ENCODE data around the gene PEBP1. TPM values are rescaled to one million over a fixed set of nuclear protein-coding genes. Genes with fewer than 3 reads are reported as not detected.

PEBP1 gene
- total RNA-seq, 1 donor from 2014 or later, result 134 TPM

GRCh38 chr12:118107011-118107410, 28.9 kb upstream of the PEBP1 start:
- Mint-ChIP-seq H3K36me3 (ENCODE audit: low read depth) (no peaks in the 10 kb centered on the region), H3K4me3 (ENCODE audit: unreplicated experiment) (no peak overlapping the region), H3K27me3 (ENCODE audit: low read depth) (no peaks in the 10 kb centered on the region), H3K9me3 (ENCODE audit: low read depth) (no peaks in the 10 kb centered on the region), H3K27ac (ENCODE audit: unreplicated experiment) (no peak overlapping the region), H3K4me1 (ENCODE audit: low read depth) (peaks cover 10% of the 10 kb centered on the region)
- TF ChIP-seq, protein P1, sequence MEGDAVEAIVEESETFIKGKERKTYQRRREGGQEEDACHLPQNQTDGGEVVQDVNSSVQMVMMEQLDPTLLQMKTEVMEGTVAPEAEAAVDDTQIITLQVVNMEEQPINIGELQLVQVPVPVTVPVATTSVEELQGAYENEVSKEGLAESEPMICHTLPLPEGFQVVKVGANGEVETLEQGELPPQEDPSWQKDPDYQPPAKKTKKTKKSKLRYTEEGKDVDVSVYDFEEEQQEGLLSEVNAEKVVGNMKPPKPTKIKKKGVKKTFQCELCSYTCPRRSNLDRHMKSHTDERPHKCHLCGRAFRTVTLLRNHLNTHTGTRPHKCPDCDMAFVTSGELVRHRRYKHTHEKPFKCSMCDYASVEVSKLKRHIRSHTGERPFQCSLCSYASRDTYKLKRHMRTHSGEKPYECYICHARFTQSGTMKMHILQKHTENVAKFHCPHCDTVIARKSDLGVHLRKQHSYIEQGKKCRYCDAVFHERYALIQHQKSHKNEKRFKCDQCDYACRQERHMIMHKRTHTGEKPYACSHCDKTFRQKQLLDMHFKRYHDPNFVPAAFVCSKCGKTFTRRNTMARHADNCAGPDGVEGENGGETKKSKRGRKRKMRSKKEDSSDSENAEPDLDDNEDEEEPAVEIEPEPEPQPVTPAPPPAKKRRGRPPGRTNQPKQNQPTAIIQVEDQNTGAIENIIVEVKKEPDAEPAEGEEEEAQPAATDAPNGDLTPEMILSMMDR (IDR thresholded peaks at IDR 0.05), result no peak
- no peak for DNase-seq (ENCODE audit: low spot score)

GRCh38 chr12:118107694-118108093, 28.2 kb upstream of the PEBP1 start:
- Mint-ChIP-seq H3K4me3 (ENCODE audit: unreplicated experiment) (no peak overlapping the region), H3K9me3 (ENCODE audit: low read depth) (no peaks in the 10 kb centered on the region), H3K4me1 (ENCODE audit: low read depth) (peaks cover 9% of the 10 kb centered on the region), H3K36me3 (ENCODE audit: low read depth) (no peaks in the 10 kb centered on the region), H3K27ac (ENCODE audit: unreplicated experiment) (no peak overlapping the region), H3K27me3 (ENCODE audit: low read depth) (no peaks in the 10 kb centered on the region)
- no peak for DNase-seq (ENCODE audit: low spot score)
- TF ChIP-seq, protein P1 (IDR thresholded peaks at IDR 0.05), result no peak

GRCh38 chr12:118109088-118109487, 26.8 kb upstream of the PEBP1 start:
- no peaks in the 10 kb centered on the region for H3K9me3 Mint-ChIP-seq (ENCODE audit: low read depth)
- TF ChIP-seq, protein P1 (IDR thresholded peaks at IDR 0.05), result no peak
- H3K36me3 Mint-ChIP-seq (ENCODE audit: low read depth), result no peaks in the 10 kb centered on the region
- no peak for DNase-seq (ENCODE audit: low spot score)
- H3K27ac Mint-ChIP-seq (ENCODE audit: unreplicated experiment), result no peak overlapping the region
- H3K27me3 Mint-ChIP-seq (ENCODE audit: low read depth), result no peaks in the 10 kb centered on the region
- H3K4me3 Mint-ChIP-seq (ENCODE audit: unreplicated experiment), result no peak overlapping the region
- H3K4me1 Mint-ChIP-seq (ENCODE audit: low read depth), result peaks cover 4% of the 10 kb centered on the region

- Mint-ChIP-seq H3K9me3 (ENCODE audit: low read depth) (peaks cover 3% of the 10 kb centered on the region), H3K27ac (ENCODE audit: unreplicated experiment) (no peak overlapping the region), H3K4me3 (ENCODE audit: unreplicated experiment) (no peak overlapping the region), H3K27me3 (ENCODE audit: low read depth) (no peaks in the 10 kb centered on the region), H3K4me1 (ENCODE audit: low read depth) (peaks cover 12% of the 10 kb centered on the region), H3K36me3 (ENCODE audit: low read depth) (peaks cover 5% of the 10 kb centered on the region)
- no peak for DNase-seq (ENCODE audit: low spot score)
- TF ChIP-seq, protein P1 (IDR thresholded peaks at IDR 0.05), result peak; percentile 16
Measured at GRCh38 chr12:118119449-118119879, 16.5 kb upstream of the PEBP1 start.

DNA sequence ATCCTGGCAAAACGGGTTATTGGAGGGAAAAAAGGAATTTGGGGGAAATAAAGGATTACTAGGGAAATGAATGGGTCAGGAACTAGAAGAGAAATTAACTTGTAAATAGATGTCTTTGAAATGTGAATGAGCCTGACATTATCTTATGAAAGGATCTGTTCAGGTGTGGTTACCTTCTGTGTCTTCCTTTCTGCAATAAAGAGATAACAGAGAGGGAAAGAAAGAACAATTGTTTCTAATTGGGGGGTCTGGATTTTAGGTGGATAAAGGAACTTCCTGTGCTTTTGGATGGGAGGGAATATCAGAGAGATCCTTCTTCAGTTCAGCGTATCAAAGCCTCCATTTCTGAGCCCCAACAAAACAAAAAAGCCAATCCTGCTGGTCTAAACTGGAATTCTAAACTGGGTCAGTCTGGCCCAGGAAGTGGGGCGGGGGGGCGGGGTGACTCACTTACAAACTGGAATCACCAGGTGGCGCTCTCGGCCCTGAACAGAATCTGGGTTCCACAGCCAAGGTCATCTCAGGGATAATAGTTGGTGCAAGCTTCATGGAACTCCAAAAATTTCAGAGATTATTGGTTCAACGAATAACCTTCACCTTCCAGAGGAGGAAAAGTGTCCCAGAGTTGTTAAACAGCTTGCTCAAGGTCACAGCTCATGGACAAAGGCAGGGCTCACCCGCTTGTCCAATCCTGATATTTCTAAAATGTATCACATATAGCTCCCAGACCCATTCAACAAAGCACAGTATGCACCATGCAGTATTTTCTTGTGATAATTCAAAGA, 15.2 kb upstream of the PEBP1 start:
- DNase-seq (ENCODE audit: low spot score), result no peak

More for the DNA sequence above, 15.2 kb upstream of the PEBP1 start:
- Mint-ChIP-seq H3K9me3 (ENCODE audit: low read depth) (no peaks in the 10 kb centered on the region), H3K27me3 (ENCODE audit: low read depth) (no peaks in the 10 kb centered on the region), H3K36me3 (ENCODE audit: low read depth) (peaks cover 1% of the 10 kb centered on the region), H3K27ac (ENCODE audit: unreplicated experiment) (peak overlapping the region; percentile 78), H3K4me1 (ENCODE audit: low read depth) (peaks cover 12% of the 10 kb centered on the region), H3K4me3 (ENCODE audit: unreplicated experiment) (no peak overlapping the region)
- TF ChIP-seq, protein P1 (IDR thresholded peaks at IDR 0.05), result peak; percentile 92
